Measurements from ENCODE around the gene PILRA.
"Not testable (repeated sequence)": the region's sequence is repeated elsewhere in the genome, so short reads cannot be mapped to it uniquely, and the experiment has no call there.

Gene PILRA

DNA sequence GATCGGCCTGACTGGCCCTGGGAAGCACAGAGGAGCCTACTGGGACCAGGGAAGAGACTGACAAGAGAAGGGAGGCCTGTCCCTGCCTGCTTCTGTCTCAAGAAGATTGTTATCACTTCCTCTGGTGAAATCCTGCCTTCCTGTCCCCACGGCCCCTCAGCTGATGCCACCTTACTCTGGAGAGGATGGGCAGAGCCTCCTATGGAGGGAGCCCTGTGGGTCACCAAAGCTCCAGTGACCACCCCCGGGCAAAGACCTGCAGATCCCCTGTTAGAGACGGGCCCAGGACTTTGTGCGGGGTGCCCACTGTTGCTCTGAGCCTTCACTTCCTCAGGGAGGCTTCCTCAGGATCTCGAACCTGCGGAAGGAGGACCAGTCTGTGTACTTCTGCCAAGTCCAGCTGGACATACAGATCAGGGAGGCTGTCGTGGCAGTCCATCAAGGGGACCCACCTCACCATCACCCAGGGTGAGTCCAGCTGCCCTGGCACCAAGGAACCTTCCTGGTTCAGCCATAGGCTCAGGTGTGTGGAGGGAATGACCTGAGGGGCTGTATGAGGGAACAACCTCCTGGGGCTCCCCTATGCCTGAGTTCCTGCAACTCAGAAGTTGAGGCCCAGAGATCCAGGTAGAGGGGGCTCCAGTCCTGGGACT, 16.7 kb upstream of the PILRA start:
- H3K9me3 ChIP-seq (ENCODE audit: control insufficient read depth in 1 of 2, low read length in 2 of 2): no peaks in the 10 kb centered on the region
- H3K27me3 ChIP-seq (ENCODE audit: control insufficient read depth in 1 of 2, insufficient read depth in 2 of 2, low read length in 2 of 2): no peaks in the 10 kb centered on the region
- no peak overlapping the region for H3K9ac ChIP-seq (ENCODE audit: low read depth in 1 of 2, low read length in 2 of 2)
- H3K36me3 ChIP-seq (ENCODE audit: control insufficient read depth in 1 of 2, insufficient read depth in 2 of 2, low read length in 2 of 2): peaks cover 31 to 82% of the 10 kb centered on the region in 2 donors
- no peaks in the 10 kb centered on the region for H3K4me1 ChIP-seq (ENCODE audit: control insufficient read depth in 1 of 2, insufficient read depth in 2 of 2, low read length in 2 of 2)
- H3K27ac ChIP-seq (ENCODE audit: low read depth, low read length): no peak overlapping the region
- H3K4me3 ChIP-seq (ENCODE audit: low read depth in 1 of 2, low read length in 2 of 2): no peak overlapping the region

GRCh38 chr7:100357131-100357561, 16.1 kb upstream of the PILRA start:
- Histone ChIP-seq H3K4me3 (ENCODE audit: low read depth in 1 of 2, low read length in 2 of 2) (no peak overlapping the region), H3K9me3 (ENCODE audit: control insufficient read depth in 1 of 2, low read length in 2 of 2) (no peaks in the 10 kb centered on the region), H3K36me3 (ENCODE audit: control insufficient read depth in 1 of 2, insufficient read depth in 2 of 2, low read length in 2 of 2) (peaks cover 31 to 82% of the 10 kb centered on the region in 2 donors), H3K27ac (ENCODE audit: low read depth, low read length) (no peak overlapping the region), H3K4me1 (ENCODE audit: control insufficient read depth in 1 of 2, insufficient read depth in 2 of 2, low read length in 2 of 2) (no peaks in the 10 kb centered on the region), H3K27me3 (ENCODE audit: control insufficient read depth in 1 of 2, insufficient read depth in 2 of 2, low read length in 2 of 2) (no peaks in the 10 kb centered on the region), H3K9ac (ENCODE audit: low read depth in 1 of 2, low read length in 2 of 2) (no peak overlapping the region)

- Histone ChIP-seq H3K9me3 (ENCODE audit: control insufficient read depth in 1 of 2, low read length in 2 of 2) (no peaks in the 10 kb centered on the region), H3K27me3 (ENCODE audit: control insufficient read depth in 1 of 2, insufficient read depth in 2 of 2, low read length in 2 of 2) (no peaks in the 10 kb centered on the region), H3K27ac (ENCODE audit: low read depth, low read length) (no peak within 1 kb of the TSS), H3K9ac (ENCODE audit: low read depth in 1 of 2, low read length in 2 of 2) (no peak within 1 kb of the TSS), H3K4me1 (ENCODE audit: control insufficient read depth in 1 of 2, insufficient read depth in 2 of 2, low read length in 2 of 2) (no peaks in the 10 kb centered on the region), H3K36me3 (ENCODE audit: control insufficient read depth in 1 of 2, insufficient read depth in 2 of 2, low read length in 2 of 2) (peaks cover 26 to 80% of the 10 kb centered on the region in 2 donors), H3K4me3 (ENCODE audit: low read depth in 1 of 2, low read length in 2 of 2) (no peak within 1 kb of the TSS)
Observed at GRCh38 chr7:100358027-100358856, 15.0 kb upstream of the PILRA start, which contains the start of gene PILRB. TSS of gene PILRB (plus strand) at chr7:100358117. CDS start at chr7:100358303, 186 bp downstream.

- Histone ChIP-seq H3K27ac (ENCODE audit: low read depth, low read length) (no peak overlapping the region), H3K27me3 (ENCODE audit: control insufficient read depth in 1 of 2, insufficient read depth in 2 of 2, low read length in 2 of 2) (no peaks in the 10 kb centered on the region), H3K36me3 (ENCODE audit: control insufficient read depth in 1 of 2, insufficient read depth in 2 of 2, low read length in 2 of 2) (peaks cover 24 to 74% of the 10 kb centered on the region in 2 donors), H3K9me3 (ENCODE audit: control insufficient read depth in 1 of 2, low read length in 2 of 2) (no peaks in the 10 kb centered on the region), H3K4me1 (ENCODE audit: control insufficient read depth in 1 of 2, insufficient read depth in 2 of 2, low read length in 2 of 2) (no peaks in the 10 kb centered on the region), H3K4me3 (ENCODE audit: low read depth in 1 of 2, low read length in 2 of 2) (no peak overlapping the region), H3K9ac (ENCODE audit: low read depth in 1 of 2, low read length in 2 of 2) (no peak overlapping the region)
Observed at GRCh38 chr7:100358857-100359212, 14.5 kb upstream of the PILRA start.

DNA sequence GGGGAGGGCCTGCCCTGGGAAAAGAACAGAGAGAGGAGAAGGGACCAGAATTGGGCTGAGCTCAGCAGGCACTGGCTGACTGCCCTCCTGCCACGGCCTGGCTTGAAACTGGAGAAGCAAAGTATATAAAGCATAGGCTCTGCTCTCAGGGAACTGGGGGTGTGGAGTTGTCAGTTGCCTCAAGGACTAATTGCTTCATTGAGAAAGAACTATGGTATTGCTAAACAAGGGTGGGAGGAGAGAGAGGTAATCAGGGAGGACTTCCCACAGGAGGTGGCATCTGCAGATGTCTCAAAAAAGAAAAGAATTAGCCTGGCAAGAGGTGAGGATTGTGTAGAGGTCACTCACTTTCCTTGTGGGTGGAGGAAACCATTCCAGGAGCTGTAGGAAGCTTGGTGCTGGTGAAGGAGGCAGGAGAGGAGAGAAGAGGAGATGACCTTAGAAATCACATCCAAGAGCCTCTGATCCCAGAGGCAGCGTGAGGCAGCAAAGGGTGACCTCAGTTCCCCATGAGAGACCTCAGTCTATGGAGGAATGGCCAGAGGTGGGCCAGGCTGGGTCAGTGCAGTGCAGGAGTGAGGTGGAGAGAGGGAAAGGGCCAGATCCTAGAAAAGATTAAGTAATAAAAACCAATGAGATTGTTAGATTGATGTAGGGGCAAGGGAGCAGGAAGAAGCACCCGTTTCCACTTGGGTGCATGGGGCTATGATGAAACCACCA, 13.0 kb upstream of the PILRA start:
- Histone ChIP-seq H3K27ac (ENCODE audit: low read depth, low read length) (no peak overlapping the region), H3K27me3 (ENCODE audit: control insufficient read depth in 1 of 2, insufficient read depth in 2 of 2, low read length in 2 of 2) (no peaks in the 10 kb centered on the region), H3K36me3 (ENCODE audit: control insufficient read depth in 1 of 2, insufficient read depth in 2 of 2, low read length in 2 of 2) (peaks cover 20 to 61% of the 10 kb centered on the region in 2 donors), H3K9me3 (ENCODE audit: control insufficient read depth in 1 of 2, low read length in 2 of 2) (no peaks in the 10 kb centered on the region), H3K4me3 (ENCODE audit: low read depth in 1 of 2, low read length in 2 of 2) (no peak overlapping the region), H3K4me1 (ENCODE audit: control insufficient read depth in 1 of 2, insufficient read depth in 2 of 2, low read length in 2 of 2) (no peaks in the 10 kb centered on the region), H3K9ac (ENCODE audit: low read depth in 1 of 2, low read length in 2 of 2) (no peak overlapping the region)

DNA sequence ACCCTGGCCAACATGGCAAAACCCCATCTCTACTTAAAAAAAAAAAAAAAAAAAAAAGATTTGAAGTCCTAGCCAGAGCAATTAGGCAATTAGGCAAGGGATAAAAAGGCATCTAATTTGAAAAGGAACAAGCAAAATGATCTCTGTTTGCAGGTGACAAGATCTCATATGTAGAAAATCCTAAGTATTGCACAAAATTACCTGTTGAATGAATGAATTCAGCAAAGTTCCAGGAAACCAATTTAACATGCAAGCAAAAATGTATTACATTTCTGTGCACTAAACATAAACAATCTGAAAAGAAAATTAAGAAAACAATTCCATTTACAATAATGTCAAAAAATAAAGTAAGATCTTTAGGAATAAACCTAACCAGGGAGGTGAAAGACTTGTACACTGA, 10.2 kb upstream of the PILRA start:
- no peaks in the 10 kb centered on the region for H3K27me3 ChIP-seq (ENCODE audit: control insufficient read depth in 1 of 2, insufficient read depth in 2 of 2, low read length in 2 of 2)
- H3K4me1 ChIP-seq (ENCODE audit: control insufficient read depth in 1 of 2, insufficient read depth in 2 of 2, low read length in 2 of 2): peaks cover 8% of the 10 kb centered on the region in 2 donors
- H3K27ac ChIP-seq (ENCODE audit: low read depth, low read length): no peak overlapping the region
- H3K4me3 ChIP-seq (ENCODE audit: low read depth in 1 of 2, low read length in 2 of 2): no peak overlapping the region
- no peaks in the 10 kb centered on the region for H3K9me3 ChIP-seq (ENCODE audit: control insufficient read depth in 1 of 2, low read length in 2 of 2)
- no peak overlapping the region for H3K9ac ChIP-seq (ENCODE audit: low read depth in 1 of 2, low read length in 2 of 2)
- peaks cover 12 to 55% of the 10 kb centered on the region in 2 donors for H3K36me3 ChIP-seq (ENCODE audit: control insufficient read depth in 1 of 2, insufficient read depth in 2 of 2, low read length in 2 of 2)

DNA sequence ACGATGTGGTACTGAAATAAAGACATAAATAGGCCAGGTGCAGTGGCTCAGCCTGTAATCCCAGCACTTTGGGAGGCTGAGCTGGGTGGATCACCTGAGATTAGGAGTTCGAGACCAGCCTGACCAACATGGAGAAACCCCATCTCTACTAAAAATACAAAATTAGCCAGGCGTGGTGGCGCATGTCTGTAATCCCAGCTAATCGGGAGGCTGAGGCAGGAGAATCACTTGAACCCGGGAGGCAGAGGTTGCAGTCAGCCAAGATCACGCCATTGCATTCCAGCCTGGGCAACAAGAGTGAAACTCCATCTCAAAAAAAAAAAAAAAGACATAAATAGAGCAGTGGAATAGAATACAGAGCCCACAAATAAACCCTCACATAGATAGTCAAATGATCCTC, 9.5 kb upstream of the PILRA start:
- H3K9ac ChIP-seq (ENCODE audit: low read depth in 1 of 2, low read length in 2 of 2); H3K27me3 ChIP-seq (ENCODE audit: control insufficient read depth in 1 of 2, insufficient read depth in 2 of 2, low read length in 2 of 2); H3K27ac ChIP-seq (ENCODE audit: low read depth, low read length); H3K4me1 ChIP-seq (ENCODE audit: control insufficient read depth in 1 of 2, insufficient read depth in 2 of 2, low read length in 2 of 2); H3K4me3 ChIP-seq (ENCODE audit: low read depth in 1 of 2, low read length in 2 of 2); H3K9me3 ChIP-seq (ENCODE audit: control insufficient read depth in 1 of 2, low read length in 2 of 2): not testable (repeated sequence)
- peaks cover 12 to 49% of the 10 kb centered on the region in 2 donors for H3K36me3 ChIP-seq (ENCODE audit: control insufficient read depth in 1 of 2, insufficient read depth in 2 of 2, low read length in 2 of 2)

DNA sequence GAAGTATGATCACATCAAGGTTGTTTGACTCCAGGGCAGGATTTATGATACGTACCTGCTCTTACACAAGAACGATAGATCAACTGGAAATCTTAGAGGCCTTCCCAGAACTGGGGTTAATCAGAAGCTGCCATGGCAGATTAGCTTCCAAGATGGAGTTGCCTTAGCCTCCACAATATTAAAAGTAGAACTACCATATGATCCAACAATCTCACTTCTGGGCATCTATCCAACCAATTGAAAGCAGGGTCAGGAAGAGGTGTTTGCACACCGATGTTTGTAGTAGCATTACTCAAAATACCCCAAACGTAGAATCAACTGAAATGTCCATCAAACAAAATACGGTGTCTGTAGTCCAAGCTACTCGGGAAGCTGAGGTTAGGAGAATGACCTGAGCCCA, 8.8 kb upstream of the PILRA start:
- peaks cover 8% of the 10 kb centered on the region in 2 donors for H3K4me1 ChIP-seq (ENCODE audit: control insufficient read depth in 1 of 2, insufficient read depth in 2 of 2, low read length in 2 of 2)
- H3K27me3 ChIP-seq (ENCODE audit: control insufficient read depth in 1 of 2, insufficient read depth in 2 of 2, low read length in 2 of 2): no peaks in the 10 kb centered on the region
- no peak overlapping the region for H3K9ac ChIP-seq (ENCODE audit: low read depth in 1 of 2, low read length in 2 of 2)
- no peaks in the 10 kb centered on the region for H3K9me3 ChIP-seq (ENCODE audit: control insufficient read depth in 1 of 2, low read length in 2 of 2)
- H3K4me3 ChIP-seq (ENCODE audit: low read depth in 1 of 2, low read length in 2 of 2): no peak overlapping the region
- H3K27ac ChIP-seq (ENCODE audit: low read depth, low read length): no peak overlapping the region
- H3K36me3 ChIP-seq (ENCODE audit: control insufficient read depth in 1 of 2, insufficient read depth in 2 of 2, low read length in 2 of 2): peaks cover 7 to 42% of the 10 kb centered on the region in 2 donors

- not testable (repeated sequence) for H3K4me1 ChIP-seq (ENCODE audit: control insufficient read depth in 1 of 2, insufficient read depth in 2 of 2, low read length in 2 of 2); H3K27ac ChIP-seq (ENCODE audit: low read depth, low read length); H3K4me3 ChIP-seq (ENCODE audit: low read depth in 1 of 2, low read length in 2 of 2); H3K9me3 ChIP-seq (ENCODE audit: control insufficient read depth in 1 of 2, low read length in 2 of 2); H3K27me3 ChIP-seq (ENCODE audit: control insufficient read depth in 1 of 2, insufficient read depth in 2 of 2, low read length in 2 of 2); H3K9ac ChIP-seq (ENCODE audit: low read depth in 1 of 2, low read length in 2 of 2)
- H3K36me3 ChIP-seq (ENCODE audit: control insufficient read depth in 1 of 2, insufficient read depth in 2 of 2, low read length in 2 of 2): peaks cover 7 to 27% of the 10 kb centered on the region in 2 donors
Observed at GRCh38 chr7:100365998-100366367, 7.3 kb upstream of the PILRA start.

Measured in duodenal mucosa (tissue), 2 donors.